NCI-H2107 treated with DMSO at 0.1 percent for 48 hours (cell line): Measurements from ENCODE around the gene ADAD2.

Experiments
- DNase-seq: peaks from one replicate; lab custom pipeline; 2025; ENCODE audit not compliant: unreplicated experiment; lab: John Stamatoyannopoulos, UW

ADAD2 gene

DNA sequence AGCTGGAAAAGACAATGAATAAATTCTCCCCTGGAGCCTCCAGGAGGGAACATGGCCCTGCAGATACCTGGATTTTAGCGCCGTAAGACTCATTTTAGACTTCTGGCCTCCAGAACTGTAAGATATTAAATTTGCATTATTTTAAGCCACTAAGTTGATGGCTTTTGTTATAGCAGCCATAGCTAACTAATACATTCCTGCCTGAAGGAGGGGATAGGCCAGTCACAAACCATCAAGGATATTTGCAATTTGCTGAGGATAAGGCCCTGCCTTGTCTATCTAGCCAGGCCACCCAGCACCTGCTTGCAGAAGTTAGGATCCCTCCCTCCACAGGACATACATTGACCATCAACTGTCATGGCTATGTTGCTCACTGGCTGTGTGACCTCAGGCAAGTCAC is 53.8 kb downstream of the ADAD2 start:
- DNase-seq = no peak

DNA sequence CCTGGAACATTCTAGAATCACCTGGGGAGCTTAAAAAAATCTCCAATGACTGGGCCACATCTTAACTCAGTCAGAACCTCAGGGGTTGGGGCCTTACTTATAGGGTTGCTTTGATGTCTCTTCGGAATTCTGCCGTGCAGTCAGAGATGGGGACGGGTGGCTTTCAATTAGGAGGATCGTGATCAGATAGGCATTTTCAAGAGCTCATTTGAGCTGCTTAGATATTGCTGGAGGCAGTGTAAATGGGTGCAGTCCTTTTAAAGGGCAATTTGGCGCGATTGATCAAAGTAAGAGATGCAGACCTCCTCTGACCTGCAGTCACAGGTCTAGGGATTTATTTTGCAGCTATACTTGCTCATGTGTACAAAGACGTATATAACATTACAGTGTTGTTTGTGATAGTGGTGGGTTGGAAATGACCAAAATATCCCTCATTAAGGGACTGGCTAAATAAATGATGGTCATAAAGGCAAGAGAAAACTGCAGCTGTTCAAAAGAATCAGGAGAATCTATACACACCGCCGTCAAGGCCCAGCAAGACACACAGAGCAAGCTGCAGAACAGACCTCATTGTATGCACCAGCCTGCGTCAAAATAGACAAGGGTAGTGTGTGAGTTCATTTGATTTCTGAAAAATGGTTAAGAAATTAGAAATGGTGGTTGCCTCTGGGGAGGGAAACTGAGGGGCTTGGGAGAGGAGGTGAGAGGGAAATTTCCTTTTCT is 55.2 kb downstream of the ADAD2 start:
- DNase-seq = no peak

- DNase-seq = no peak
These were observed 55.7 kb downstream of the ADAD2 start for GRCh38 chr16:84246679-84247077.
